Glomerular visceral epithelial cell (primary cell): Measurements from ENCODE around the gene GIMAP1.
A peak's percentile ranks its signal among the peaks of the same experiment; 100 is the strongest.
"Not testable (repeated sequence)": the region's sequence is repeated elsewhere in the genome, so short reads cannot be mapped to it uniquely, and the experiment has no call there.

ENCODE experiments used
- DNase-seq: peaks from one replicate; pipeline ENCODE4 v3.0.0-alpha.2; 2016; ENCODE audit errors: extremely low spot score

GIMAP1 gene

DNA sequence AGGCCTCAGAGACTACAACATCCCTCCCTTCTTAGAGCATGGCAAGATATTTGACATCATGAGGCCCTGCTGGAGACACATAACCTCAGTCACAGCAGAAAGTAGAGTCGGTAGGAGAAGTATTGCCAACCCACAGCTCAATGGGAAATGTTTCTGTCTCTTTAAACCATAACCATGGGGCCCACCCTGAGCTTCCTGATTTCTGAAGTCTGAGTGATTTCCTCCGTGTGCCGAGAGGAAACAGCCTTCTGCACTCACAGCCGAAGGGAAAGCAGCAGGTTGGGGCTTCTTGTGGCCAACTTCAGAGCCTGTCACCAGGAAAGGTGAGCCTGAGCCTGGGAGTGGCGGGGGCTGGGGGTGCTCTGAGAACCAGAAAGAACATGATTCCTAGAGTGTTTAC lies at the start of gene GIMAP1:
TSS of gene GIMAP1 (plus strand) at position 246 of the 400 bp plus-strand sequence. CDS start 2,435 bp downstream, outside the sequence.
- no peak for DNase-seq

GRCh38 chr7:150668472-150668911 lies 47.9 kb upstream of the GIMAP1 start:
- no peak for DNase-seq

GRCh38 chr7:150668977-150669376 lies 47.4 kb upstream of the GIMAP1 start:
- DNase-seq: no peak

GRCh38 chr7:150671798-150672585 lies 44.4 kb upstream of the GIMAP1 start:
- DNase-seq: not testable (repeated sequence)

- no peak for DNase-seq
Observed at GRCh38 chr7:150675714-150676113, 40.7 kb upstream of the GIMAP1 start.

DNA sequence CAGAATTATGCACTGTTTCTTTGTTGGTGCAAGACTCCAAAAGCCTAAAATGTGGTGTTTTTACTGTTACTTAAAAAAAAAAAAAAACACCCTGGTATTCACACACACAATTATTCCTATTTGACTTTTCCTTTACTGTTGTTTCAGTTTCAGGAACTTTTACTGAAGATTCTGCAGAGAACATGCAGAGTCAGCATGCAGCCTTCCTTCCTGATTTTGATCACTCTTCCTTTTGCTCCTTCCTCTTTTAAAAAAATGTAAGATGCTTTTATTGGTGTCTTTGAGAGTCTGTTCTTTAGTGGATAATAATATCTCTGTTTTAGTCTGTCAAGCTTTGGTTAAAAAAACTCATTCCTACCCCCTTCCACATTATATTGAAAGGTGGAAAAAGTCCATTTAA lies 40.1 kb upstream of the GIMAP1 start:
- not testable (repeated sequence) for DNase-seq

- DNase-seq: not testable (repeated sequence)
Observed at GRCh38 chr7:150676854-150677253, 39.6 kb upstream of the GIMAP1 start.

DNA sequence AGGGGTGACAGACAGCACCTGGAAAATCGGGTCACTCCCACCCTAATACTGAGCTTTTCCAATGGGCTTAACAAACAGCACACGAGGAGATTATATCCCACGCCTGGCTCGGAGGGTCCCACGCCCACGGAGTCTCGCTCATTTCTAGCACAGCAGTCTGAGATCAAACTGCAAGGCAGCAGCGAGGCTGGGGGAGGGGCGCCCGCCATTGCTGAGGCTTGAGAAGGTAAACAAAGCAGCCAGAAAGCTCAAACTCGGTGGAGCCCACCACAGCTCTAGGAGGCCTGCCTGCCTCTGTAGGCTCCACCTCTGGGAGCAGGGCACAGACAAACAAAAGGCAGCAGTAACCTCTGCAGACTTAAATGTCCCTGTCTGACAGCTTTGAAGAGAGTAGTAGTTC lies 37.8 kb upstream of the GIMAP1 start:
- DNase-seq: not testable (repeated sequence)

GRCh38 chr7:150680364-150680763 lies 36.0 kb upstream of the GIMAP1 start:
- DNase-seq: not testable (repeated sequence)

- DNase-seq: peak; percentile 6
Observed at GRCh38 chr7:150685219-150686029, 31.0 kb upstream of the GIMAP1 start, which contains the start of gene GIMAP2. TSS of gene GIMAP2 (plus strand) at chr7:150685706. CDS start at chr7:150687060, 1,354 bp downstream.

GRCh38 chr7:150686030-150686631 lies 30.3 kb upstream of the GIMAP1 start:
- no peak for DNase-seq

DNA sequence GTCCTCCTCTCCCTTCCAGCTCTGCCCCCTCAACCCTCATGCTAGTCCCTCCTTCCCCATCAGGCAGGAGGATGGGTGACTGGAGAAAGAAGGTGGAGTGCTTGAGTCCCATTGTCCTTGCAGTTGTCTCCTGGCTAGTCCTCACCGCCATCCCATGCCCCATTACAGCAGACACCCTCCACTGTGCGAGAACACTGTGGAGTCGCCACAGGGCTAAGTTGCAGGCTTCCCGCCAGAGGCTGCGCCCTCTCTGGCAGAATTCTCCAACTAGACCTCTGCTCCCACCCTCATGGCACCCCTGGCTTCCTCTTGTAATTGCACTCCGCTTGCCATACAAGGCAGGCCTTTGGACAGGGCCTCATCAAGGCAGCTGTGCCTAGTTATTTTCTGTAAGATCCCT lies 27.8 kb upstream of the GIMAP1 start:
- no peak for DNase-seq

DNA sequence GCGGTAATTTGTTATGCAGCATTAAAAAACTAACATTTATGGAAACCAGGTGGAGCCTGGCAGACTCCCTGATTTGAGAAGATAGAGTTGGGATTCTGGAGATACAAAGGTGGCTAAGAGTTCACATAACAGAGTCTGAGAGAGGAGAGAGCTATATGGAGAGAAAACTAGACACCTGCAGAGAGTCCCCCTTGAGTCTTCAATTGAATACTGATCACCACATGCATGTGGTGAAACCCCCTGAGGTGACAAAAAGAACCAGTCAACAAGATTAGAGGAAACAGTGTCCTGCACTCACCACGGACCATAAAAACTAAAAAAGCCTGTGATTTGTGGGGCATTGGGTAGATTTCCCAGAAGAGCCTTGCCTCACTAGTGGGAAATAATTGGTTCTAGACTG lies 20.8 kb upstream of the GIMAP1 start:
- DNase-seq: no peak

DNA sequence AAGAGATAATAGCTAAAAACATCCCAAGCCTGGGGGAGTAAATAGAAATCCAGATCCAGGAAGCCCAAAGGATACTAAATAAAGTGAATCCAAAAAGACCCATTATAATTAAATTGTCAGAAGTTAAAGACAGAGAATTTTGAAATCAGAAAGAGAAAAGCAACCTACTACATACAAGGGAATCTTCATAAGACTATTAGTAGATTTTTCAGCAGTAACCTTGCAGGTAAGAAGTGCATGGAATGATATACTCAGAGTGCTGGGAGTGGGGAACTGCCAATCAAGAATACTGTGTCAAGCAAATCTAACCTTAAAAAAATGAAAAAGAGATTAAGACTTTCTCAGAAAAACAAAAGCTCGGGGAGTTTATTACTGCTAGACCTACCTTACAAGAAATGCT lies 13.2 kb upstream of the GIMAP1 start:
- no peak for DNase-seq

DNA sequence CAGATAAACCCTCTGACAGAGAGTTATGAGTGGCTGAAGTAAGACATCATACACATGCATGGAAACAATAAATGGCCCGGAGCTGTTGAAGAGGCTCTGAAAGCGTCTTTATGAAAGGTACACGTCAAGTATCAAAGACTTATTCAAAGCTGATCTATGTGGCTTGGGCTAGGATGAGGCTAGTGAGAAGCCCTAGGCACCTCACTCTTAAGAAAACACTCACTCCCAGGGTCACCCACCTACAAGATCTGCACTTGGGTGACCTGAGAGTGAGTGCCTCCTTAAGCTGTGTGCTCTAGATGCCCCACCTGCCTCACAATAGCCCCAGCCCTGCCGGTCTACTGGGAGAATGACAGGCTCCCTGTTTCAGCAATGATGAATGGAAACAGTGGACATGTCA lies 1.1 kb upstream of the GIMAP1 start:
- no peak for DNase-seq

DNA sequence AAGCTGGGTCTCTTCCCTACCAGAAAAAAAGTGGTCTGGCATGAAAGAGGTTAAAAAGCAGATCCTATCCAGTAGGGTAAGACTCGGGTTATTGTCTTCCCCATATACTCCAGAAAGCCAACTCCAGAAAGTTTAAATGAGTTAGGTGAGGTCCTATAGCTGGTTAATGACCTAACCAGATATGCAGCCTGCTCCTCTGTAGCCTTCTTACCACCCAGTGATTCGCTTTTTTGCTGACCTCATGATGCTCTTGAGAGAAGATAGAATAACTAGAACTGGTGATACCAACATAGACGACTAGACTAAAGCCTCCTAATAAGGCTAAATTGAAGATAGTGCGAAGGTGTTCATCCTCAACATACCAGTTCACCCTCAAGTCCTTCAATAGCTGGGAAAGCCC lies 675 bp upstream of the GIMAP1 start:
- DNase-seq: no peak

DNA sequence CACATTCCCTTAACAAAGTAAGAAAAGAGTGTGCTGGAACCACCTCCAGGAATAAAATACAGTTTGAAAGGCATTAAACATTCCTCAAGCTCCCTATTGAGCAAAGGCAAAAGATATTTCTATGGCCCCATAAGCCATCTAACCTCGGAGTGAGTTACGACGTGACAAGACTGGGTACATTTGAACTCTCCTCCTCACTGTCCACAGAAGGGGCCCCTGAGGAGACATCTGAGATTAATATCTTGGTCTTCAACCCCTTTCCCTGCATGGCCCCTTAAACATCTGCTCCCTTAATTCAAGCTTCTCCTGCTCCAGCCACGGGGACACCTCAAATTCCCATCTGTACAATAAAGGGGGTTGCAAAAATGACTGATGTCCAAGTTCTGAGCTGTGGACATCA lies 526 bp downstream of the GIMAP1 start:
- no peak for DNase-seq

DNA sequence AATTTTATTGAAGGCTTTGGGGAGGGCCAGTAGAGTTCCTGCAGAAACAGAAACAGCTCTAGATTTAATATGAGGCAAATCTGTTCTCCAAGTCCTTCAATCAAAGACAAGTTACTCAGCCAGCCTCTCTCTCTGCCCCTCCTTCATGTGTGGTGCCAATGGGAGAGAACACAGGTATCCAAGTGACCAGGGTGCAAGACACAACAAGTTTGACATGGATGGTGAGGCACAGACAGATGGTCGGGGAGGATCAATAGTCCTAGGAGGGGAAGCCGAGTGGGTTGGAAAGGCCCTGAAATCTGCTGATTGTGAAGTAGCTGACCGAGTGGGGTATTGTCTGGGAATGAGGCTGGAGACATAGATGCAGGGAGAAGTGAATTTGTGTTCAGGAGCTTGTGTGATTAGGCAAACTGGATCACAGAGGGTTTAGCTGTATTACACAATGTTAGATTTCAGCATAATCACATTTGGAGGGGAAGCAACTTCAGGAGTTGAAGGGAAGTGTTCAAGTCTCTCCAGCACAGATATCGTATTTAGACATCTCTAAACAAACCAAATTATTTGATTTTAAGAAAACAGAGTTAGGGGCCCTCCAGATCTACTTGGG lies 1.5 kb downstream of the GIMAP1 start:
- DNase-seq: no peak

GRCh38 chr7:150719436-150719835 lies 3.0 kb downstream of the GIMAP1 start:
- no peak for DNase-seq

GRCh38 chr7:150719960-150720891 lies 3.8 kb downstream of the GIMAP1 start:
- no peak for DNase-seq

DNA sequence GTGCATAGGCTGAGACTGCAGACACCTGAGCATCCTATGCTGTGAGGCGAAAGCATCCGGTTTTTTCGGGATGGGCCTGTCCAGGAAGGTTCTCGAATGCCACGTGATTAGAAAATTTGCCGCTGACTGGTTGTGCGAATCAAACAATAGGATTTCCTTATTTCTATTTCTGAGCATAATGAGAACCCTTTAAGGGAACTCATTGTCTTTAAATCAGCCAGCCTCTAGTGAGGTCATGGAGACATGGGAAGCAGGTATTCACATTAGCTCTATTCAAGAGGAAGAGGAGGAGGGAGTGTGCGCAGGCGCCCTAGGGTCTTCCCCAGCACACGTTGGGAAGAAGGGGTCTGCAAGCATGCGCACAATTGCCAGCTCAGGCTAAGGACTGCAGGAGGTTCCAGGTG lies 5.6 kb downstream of the GIMAP1 start:
- no peak for DNase-seq
